SU-DHL-6 (cell line): ENCODE data around the gene DCAF5.

ENCODE experiments used
- H2AFZ ChIP-seq: fragments of 200-600 bp; sonication (generic); 2 replicates; pipeline ENCODE4 v1.6.1; 2014; ENCODE audit warnings: low read depth, mild to moderate bottlenecking, moderate library complexity, mixed read lengths, antibody characterized with exemption, low read length; ENCODE audit not compliant: severe bottlenecking
- H3F3A ChIP-seq: fragments of 200-600 bp; shearing (Covaris generic); 2 replicates; pipeline ENCODE4 v1.6.0; 2016; ENCODE audit warnings: antibody characterized with exemption, mild to moderate bottlenecking; ENCODE audit not compliant: insufficient read depth
- H3K27ac ChIP-seq: fragments of 200-600 bp; sonication (generic); 2 replicates; pipeline ENCODE4 v1.5.1; 2016; ENCODE audit warnings: low read depth, mild to moderate bottlenecking, low read length, moderate library complexity, mixed read lengths
- H3K27me3 ChIP-seq: fragments of 200-600 bp; sonication (generic), shearing (Covaris generic); 2 replicates; pipeline ENCODE4 v1.6.0; 2014; ENCODE audit warnings: mild to moderate bottlenecking, low read length
- H3K36me3 ChIP-seq: fragments of 200-600 bp; sonication (generic); 2 replicates; pipeline ENCODE4 v1.6.1; 2014; ENCODE audit warnings: mild to moderate bottlenecking, low read length, mixed read lengths
- H3K4me2 ChIP-seq: fragments of 300-600, 200-600 bp; shearing (Covaris generic), sonication (generic); 2 replicates; pipeline ENCODE4 v1.6.0; 2014; ENCODE audit warnings: low read length, low read depth, mild to moderate bottlenecking; ENCODE audit not compliant: poor library complexity, severe bottlenecking
- H3K4me3 ChIP-seq: fragments of 200-600 bp; sonication (generic); 2 replicates; pipeline ENCODE4 v1.5.1; 2014; ENCODE audit warnings: antibody characterized with exemption, low read length, mild to moderate bottlenecking, mixed read lengths; ENCODE audit not compliant: insufficient read depth, poor library complexity, severe bottlenecking
- H3K79me2 ChIP-seq: fragments of 200-600 bp; sonication (generic); 2 replicates; pipeline ENCODE4 v1.6.1; 2014; ENCODE audit warnings: mild to moderate bottlenecking, low read length, moderate library complexity; ENCODE audit not compliant: insufficient read depth
- H3K9ac ChIP-seq: fragments of 200-600 bp; sonication (generic); 2 replicates; pipeline ENCODE4 v1.7.0; 2014; ENCODE audit warnings: mild to moderate bottlenecking, low read length
- H3K9me2 ChIP-seq: fragments of 200-600 bp; sonication (generic); replicated peaks from 2 replicates; pipeline ENCODE4 v1.6.1; 2014; ENCODE audit warnings: low read length; ENCODE audit not compliant: insufficient read depth
- H3K9me3 ChIP-seq: fragments of 200-600 bp; sonication (generic); 2 replicates; pipeline ENCODE4 v1.6.1; 2014; ENCODE audit warnings: low read length, mixed read lengths; ENCODE audit not compliant: insufficient read depth
- H4K20me1 ChIP-seq: fragments of 200-600 bp; sonication (generic); 2 replicates; pipeline ENCODE4 v1.6.1; 2014; ENCODE audit warnings: low read depth, mild to moderate bottlenecking, antibody characterized with exemption, low read length, moderate library complexity, mixed read lengths
- EZH2phosphoT487 ChIP-seq: fragments of 200-600 bp; sonication (generic), shearing (Covaris generic); conservative IDR thresholded peaks from 2 replicates; pipeline ENCODE4 v1.6.1; 2018; ENCODE audit warnings: mild to moderate bottlenecking, antibody characterized with exemption, low read length, moderate library complexity, mixed read lengths
- TF ChIP-seq, protein P1 (sequence below): fragments of 200-600 bp; sonication (generic); IDR thresholded peaks from one replicate; pipeline ENCODE4 v1.5.1; 2017; ENCODE audit warnings: antibody characterized with exemption, mild to moderate bottlenecking, low read length, moderate library complexity; ENCODE audit not compliant: insufficient read depth, poor library complexity, severe bottlenecking

Gene DCAF5

GRCh38 chr14:69054030-69054429 is 98.9 kb downstream of the DCAF5 start:
- H3K9ac ChIP-seq = no peak overlapping the region
- H3K9me2 ChIP-seq = no peaks in the 10 kb centered on the region
- TF ChIP-seq EZH2phosphoT487 = no peak
- TF ChIP-seq, protein P1, sequence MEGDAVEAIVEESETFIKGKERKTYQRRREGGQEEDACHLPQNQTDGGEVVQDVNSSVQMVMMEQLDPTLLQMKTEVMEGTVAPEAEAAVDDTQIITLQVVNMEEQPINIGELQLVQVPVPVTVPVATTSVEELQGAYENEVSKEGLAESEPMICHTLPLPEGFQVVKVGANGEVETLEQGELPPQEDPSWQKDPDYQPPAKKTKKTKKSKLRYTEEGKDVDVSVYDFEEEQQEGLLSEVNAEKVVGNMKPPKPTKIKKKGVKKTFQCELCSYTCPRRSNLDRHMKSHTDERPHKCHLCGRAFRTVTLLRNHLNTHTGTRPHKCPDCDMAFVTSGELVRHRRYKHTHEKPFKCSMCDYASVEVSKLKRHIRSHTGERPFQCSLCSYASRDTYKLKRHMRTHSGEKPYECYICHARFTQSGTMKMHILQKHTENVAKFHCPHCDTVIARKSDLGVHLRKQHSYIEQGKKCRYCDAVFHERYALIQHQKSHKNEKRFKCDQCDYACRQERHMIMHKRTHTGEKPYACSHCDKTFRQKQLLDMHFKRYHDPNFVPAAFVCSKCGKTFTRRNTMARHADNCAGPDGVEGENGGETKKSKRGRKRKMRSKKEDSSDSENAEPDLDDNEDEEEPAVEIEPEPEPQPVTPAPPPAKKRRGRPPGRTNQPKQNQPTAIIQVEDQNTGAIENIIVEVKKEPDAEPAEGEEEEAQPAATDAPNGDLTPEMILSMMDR = no peak
- no peaks in the 10 kb centered on the region for H4K20me1 ChIP-seq
- no peaks in the 10 kb centered on the region for H3F3A ChIP-seq
- no peaks in the 10 kb centered on the region for H3K27me3 ChIP-seq
- H3K9me3 ChIP-seq = no peaks in the 10 kb centered on the region
- H3K4me2 ChIP-seq = no peak overlapping the region
- no peaks in the 10 kb centered on the region for H3K36me3 ChIP-seq
- no peaks in the 10 kb centered on the region for H3K79me2 ChIP-seq
- H3K27ac ChIP-seq = no peak overlapping the region
- no peak overlapping the region for H3K4me3 ChIP-seq
- no peak overlapping the region for H2AFZ ChIP-seq

DNA sequence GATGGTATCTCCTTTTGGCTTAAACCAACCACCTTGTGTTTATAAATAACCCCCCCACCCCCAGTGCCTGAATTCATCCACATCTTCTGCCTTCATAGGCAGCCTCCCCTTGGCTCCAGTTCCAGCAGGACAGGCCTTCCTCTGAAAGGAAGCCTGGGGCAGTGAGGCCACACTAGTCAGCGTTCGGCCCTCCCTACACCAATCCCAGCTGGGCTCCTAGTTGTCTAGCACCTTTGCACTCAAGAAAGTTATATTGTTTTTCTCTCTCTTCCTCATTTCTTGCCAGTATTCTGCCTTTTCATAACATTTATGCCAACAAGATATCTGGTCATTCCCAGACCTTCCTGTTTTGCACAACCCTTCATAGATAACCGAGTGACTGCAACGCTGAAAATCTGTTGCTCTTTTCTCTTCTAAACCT is 100.7 kb downstream of the DCAF5 start:
- no peak overlapping the region for H3K27ac ChIP-seq
- no peaks in the 10 kb centered on the region for H3K9me2 ChIP-seq
- no peaks in the 10 kb centered on the region for H4K20me1 ChIP-seq
- H3K79me2 ChIP-seq = no peaks in the 10 kb centered on the region
- H3K27me3 ChIP-seq = no peaks in the 10 kb centered on the region
- H2AFZ ChIP-seq = no peak overlapping the region
- no peak overlapping the region for H3K4me3 ChIP-seq
- no peak overlapping the region for H3K4me2 ChIP-seq
- H3K36me3 ChIP-seq = no peaks in the 10 kb centered on the region
- H3K9ac ChIP-seq = no peak overlapping the region
- H3K9me3 ChIP-seq = no peaks in the 10 kb centered on the region
- H3F3A ChIP-seq = no peaks in the 10 kb centered on the region
- TF ChIP-seq EZH2phosphoT487 = no peak
- TF ChIP-seq, protein P1 = no peak

DNA sequence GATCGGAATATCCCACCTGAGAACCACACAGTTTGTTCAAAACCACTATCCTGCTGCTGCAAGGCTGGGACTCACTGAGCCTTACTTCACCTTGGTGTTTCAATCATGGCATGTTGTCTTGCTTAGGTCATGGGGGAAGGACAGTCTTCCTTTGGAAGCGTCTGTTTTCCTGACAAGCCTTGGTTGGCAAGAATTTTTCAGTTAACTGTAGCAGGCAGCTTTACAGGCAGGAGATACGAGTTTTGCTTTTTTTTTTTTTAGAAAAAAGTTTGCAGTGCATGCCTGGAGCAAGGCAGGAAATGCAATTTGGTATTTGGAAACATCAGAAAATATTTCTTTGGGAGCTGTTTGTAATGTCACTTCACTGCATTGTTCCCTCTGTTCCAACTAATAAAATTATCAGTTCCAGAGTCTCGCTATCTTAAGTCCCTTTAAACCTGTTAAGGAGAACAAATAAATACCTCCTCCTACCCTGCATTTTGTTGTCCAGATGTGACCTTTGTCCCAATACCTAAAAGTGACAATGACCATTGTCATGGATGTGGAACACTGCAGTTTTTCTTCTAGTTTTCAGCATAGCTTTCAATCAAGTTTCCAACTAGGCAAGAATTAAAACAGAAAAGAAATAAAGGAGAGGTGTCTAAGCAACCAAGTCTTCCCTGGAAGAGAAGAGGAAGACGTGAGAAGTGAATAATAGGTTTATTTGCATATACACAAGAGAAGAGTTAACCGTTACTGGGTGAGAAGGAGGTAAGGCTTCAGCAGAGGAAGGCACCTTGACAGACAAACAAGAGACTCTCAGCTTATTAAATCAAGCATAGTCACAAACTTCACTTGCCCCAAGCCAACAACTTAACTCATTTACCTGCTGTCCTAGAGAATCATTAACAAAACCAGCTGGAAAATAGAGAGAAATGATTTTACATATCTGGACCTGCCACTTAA is 102.4 kb downstream of the DCAF5 start:
- no peaks in the 10 kb centered on the region for H3K79me2 ChIP-seq
- H4K20me1 ChIP-seq = no peaks in the 10 kb centered on the region
- no peaks in the 10 kb centered on the region for H3K9me3 ChIP-seq
- TF ChIP-seq, protein P1 = no peak
- no peak for TF ChIP-seq EZH2phosphoT487
- H3K27me3 ChIP-seq = no peaks in the 10 kb centered on the region
- no peak overlapping the region for H3K27ac ChIP-seq
- no peak overlapping the region for H3K9ac ChIP-seq
- H3K4me3 ChIP-seq = no peak overlapping the region
- H3K36me3 ChIP-seq = no peaks in the 10 kb centered on the region
- no peaks in the 10 kb centered on the region for H3K9me2 ChIP-seq
- H3K4me2 ChIP-seq = no peak overlapping the region
- no peaks in the 10 kb centered on the region for H3F3A ChIP-seq
- H2AFZ ChIP-seq = no peak overlapping the region
